Activated gamma-delta T cell (primary cell): ENCODE results near the gene SRGAP1.

Experiments
- DNase-seq: peaks from one replicate; lab custom pipeline; 2025; lab: John Stamatoyannopoulos, UW

SRGAP1 gene

DNA sequence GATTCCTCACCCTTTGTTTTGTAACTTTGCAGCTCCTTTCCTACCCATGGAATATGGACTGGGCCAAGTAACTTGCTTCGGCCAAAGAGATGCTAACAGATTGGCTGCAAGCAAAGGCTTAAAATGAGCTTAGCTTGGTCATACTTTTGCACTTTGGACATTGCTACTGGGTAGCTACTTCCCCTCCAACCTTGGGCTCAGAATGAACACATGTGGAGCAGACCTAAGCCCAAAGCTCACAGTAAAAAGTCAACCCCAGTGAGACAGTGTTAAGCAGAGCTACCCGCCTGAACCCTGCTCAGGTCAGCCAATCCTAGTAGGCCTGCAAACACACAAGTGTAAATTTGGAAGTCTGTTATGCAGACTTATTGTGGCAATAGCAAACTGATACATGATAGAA is 363.0 kb downstream of the SRGAP1 start:
- DNase-seq: no peak
